NCI-H146 (cell line): ENCODE measurements around the gene DCUN1D5.
A peak's percentile ranks its signal among the peaks of the same experiment; 100 is the strongest.
"Not testable (repeated sequence)": the region's sequence is repeated elsewhere in the genome, so short reads cannot be mapped to it uniquely, and the experiment has no call there.

Experiments
- DNase-seq: peaks from one replicate; lab custom pipeline; 2025; lab: John Stamatoyannopoulos, UW

Gene DCUN1D5

DNA sequence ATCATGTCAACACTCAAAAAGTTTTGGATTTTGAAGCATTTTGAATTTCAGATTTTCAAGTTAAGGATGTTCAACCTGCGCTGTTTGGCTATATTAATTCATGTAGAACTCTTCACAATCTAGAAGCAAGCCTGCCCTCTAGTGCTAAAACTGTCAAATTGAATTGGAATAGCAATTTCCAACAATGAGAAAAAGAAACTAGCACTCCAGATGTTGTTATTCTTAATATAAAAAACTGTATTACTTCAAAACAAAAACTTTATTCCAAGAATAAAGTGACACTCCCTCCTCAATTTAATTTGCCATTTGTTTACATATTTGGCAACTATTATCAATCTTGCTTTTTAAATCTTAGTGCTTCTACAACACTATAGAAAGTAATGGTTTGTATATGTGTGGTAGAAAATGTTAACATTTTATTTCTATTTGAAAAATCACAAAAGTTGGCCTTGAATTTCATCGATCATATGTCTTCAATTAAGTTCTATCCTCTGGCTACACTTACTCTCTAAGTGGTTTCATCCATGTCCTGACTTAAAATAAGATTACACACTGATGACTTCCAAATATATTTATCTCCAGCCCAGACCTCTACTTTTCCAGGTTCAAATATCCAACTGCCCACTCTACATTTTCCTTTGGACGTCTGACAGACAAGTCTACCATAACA, 36.6 kb downstream of the DCUN1D5 start:
- peak; percentile 2 for DNase-seq

DNA sequence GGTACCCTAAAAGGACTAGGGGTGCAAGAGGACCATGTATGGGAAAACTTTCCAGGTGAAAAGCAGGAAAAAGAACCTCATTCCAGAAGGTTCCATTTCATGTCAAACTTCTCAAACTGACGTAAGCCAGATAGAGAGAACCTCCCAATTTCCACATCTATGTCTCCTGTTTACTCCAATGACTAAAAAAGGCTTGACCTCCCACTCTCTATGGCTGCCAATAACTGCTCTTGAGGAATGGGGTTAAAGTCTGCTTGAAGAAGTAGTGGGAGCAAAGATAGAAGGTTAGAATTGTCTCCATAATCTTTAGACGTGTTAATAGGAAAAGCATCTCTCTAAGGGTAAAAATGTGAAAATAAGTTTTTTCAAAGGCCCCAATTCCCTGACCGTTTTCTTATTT, 38.0 kb downstream of the DCUN1D5 start:
- no peak for DNase-seq

GRCh38 chr11:103051981-103052380, 40.0 kb downstream of the DCUN1D5 start:
- no peak for DNase-seq

- DNase-seq = no peak
Measured at GRCh38 chr11:103051151-103051801, 40.7 kb downstream of the DCUN1D5 start.

- no peak for DNase-seq
Measured at GRCh38 chr11:103050351-103050750, 41.6 kb downstream of the DCUN1D5 start.

DNA sequence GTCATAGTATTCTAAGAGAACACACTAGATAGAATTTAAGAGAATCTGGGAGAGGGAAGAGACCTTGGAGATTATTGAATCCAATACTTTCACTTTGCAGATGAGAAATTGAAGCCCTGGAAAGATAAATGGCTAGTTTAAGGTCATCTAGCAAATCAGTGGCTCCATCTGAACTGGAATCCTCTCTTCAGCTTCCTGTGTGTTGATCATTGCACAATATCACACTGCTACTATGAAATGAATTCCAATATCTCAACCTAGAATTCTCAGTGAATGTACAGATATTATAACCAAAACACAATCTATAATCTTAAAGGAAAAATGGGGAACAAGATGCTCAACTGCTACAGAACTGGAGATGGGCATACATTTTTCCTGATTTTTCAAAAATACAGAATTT, 44.1 kb downstream of the DCUN1D5 start:
- DNase-seq = no peak

- DNase-seq = no peak
Measured at GRCh38 chr11:103043826-103044678, 47.9 kb downstream of the DCUN1D5 start.

DNA sequence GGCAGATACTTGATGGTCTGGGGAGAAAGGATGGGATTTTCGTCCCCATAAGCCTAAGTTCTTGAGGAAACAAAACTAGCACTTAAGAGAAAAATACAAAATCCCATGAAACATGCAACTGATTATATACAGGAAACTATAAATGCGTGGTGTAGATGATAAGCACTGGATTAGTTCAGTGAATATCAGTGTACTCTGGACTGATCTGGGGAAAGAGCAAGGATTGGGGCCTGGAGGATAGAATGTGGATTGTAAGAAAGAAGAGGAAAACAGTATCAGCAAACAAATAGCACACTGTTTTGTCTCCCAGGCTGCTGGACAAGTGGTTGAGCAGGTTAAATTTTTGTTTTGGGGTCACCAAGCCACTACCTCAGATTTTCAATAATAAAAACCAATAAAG, 49.8 kb downstream of the DCUN1D5 start:
- DNase-seq = no peak

DNA sequence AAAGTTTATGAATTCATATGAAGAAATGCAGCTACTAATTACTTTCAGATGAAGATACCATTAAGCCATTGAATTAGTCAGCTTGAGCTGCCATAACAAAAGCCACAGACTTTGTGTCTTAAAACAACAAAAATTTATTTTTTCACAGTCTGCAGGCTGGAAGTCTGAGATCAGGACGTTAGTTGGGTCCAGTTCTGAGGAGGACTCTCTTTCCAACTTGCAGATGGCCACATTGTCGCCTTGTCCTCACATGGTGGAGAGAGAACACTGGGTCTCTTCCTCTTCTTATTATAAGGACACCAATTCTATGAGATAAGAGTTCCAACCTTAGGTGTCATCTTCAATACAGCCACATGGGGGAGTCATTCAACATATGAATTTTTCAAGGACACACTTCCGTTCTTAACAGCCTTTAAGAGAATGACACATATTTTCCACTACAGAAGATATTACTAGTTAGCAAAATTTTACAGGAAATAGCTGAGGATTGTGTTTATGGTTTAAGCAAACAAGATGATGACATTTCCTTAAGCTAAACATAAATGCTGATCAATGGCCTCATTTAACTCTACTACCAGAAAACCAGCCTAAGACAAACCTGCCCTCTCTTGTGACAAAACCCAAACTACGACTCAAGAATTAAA, 56.0 kb downstream of the DCUN1D5 start:
- DNase-seq = peak; percentile 59

GRCh38 chr11:103035216-103035615, 56.7 kb downstream of the DCUN1D5 start:
- no peak for DNase-seq

GRCh38 chr11:103031834-103032233, 60.1 kb downstream of the DCUN1D5 start:
- DNase-seq = no peak

DNA sequence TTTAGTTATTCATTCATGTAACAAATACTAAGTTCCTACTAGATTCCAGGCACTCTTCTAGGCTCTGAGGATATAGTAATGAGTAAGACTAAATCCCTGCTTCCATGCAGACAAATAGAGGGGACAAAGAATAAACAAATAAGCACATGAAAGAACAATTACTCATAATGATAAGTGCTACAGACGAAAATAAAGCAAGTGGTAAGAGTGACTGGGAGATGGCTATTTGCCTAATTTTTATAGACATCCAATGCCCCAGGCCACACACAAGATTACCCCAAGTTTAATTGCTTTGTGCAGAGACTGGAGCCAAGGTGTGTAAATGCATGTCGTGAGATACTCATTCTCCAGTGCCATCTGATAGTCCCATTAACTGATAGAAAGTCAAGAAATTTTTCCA, 62.6 kb downstream of the DCUN1D5 start:
- no peak for DNase-seq

GRCh38 chr11:103028304-103029020, 63.5 kb downstream of the DCUN1D5 start:
- not testable (repeated sequence) for DNase-seq

DNA sequence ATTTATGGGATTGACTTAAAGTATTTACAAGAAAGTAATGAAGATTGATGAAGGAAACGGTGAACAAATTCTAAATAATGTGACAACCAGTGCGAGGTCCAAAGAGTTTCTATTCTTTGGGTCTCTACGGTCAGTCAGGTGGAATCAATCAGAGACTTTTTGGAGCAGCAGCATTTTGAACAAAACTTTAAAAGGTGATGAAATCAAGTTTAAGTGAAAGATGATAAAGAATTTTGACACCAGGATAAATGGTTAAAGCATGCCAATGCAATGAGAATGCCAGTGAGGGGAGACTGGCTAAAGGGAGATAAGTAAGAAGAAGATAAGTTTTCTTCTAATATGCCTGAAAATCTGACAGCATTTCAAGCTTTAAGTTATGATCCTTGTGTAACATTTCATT, 67.9 kb downstream of the DCUN1D5 start:
- no peak for DNase-seq

DNA sequence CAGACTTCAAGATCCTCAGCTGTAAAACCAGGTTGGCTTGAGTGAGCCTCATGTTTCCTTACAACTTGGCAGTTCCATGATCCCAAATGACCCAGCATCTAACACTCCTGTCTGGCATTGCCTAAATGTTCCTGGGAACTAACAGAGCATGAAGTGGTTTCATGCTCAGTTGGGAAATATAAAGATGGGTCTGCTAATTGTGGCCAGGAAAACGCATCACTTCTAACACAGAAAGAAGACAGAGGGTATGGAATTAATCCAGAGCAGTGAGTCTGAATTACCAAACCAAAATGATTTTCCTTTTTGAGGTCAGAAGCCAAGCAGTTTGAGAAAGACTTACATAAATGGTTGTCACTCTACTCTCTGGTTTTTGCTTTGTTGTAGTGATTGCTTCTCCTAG, 75.9 kb downstream of the DCUN1D5 start:
- DNase-seq = no peak

DNA sequence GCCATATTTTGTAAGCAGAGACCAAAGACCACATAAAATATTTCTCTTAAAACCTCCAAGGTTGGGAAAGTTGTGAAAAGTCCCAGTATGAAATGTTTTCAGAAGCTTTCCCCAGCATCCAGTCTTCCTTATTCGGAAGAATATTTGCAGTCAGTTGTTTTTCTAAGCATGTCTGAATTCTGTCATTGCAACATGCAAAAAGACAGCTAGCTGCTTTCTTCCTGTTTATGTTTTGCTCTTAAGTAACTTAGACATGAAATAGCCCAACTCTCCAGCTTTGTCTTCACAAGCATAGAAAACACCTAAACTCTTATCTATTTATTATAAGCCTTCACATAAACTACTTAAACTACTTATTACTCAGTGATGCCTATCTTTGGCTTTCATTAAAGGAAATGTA, 78.5 kb downstream of the DCUN1D5 start:
- DNase-seq = no peak
